IMR-90 (cell line): ENCODE results near the gene DSCAML1. TPM values are rescaled to one million over a fixed set of nuclear protein-coding genes. Genes with fewer than 3 reads are reported as not detected.

Experiments used
- ATAC-seq: fragments of 200-7000 bp; cut with Tn5 transposase; 2 replicates; pipeline ENCODE4 v1.9.1; 2020; ENCODE audit warnings: low read depth, mild to moderate bottlenecking, moderate library complexity
- BruUV-seq: library from RNA; stranded (reverse); fragments of 400-500 nt; replicated peaks from 2 replicates; lab custom pipeline; 2021; lab: Mats Ljungman, UMichigan
- CTCF ChIA-PET: fragments of 300-600 bp; formaldehyde crosslinking; extraction: SDS; loops from one replicate; lab custom pipeline; 2021; ENCODE audit warnings: antibody characterized with exemption; lab: Yijun Ruan, JAX
- POLR2A ChIA-PET: fragments of 300-600 bp; sonication (Branson Sonifier 250); formaldehyde crosslinking; loops from one replicate; lab custom pipeline; 2022; ENCODE audit warnings: antibody characterized with exemption; ENCODE audit not compliant: unreplicated experiment; lab: Charles Lee
- DNase-seq: peaks from one replicate; pipeline ENCODE4 v3.0.0; 2013
- H2AFZ ChIP-seq: replicated peaks from 2 replicates; pipeline ENCODE3; 2013; ENCODE audit warnings: low read length, mild to moderate bottlenecking; ENCODE audit not compliant: poor library complexity
- H2AK5ac ChIP-seq: 2 replicates; pipeline ENCODE4 v1.6.1; 2013; ENCODE audit warnings: low read depth, low read length, inconsistent platforms
- H2AK9ac ChIP-seq: replicated peaks from 2 replicates; pipeline ENCODE3; 2013; ENCODE audit warnings: mild to moderate bottlenecking, low read depth, low read length, moderate library complexity; ENCODE audit not compliant: poor library complexity
- H2BK120ac ChIP-seq: 2 replicates; pipeline ENCODE4 v1.6.1; 2013; ENCODE audit warnings: low read depth, low read length, inconsistent platforms
- H2BK15ac ChIP-seq: 3 replicates; pipeline ENCODE4 v1.6.1; 2013; ENCODE audit warnings: low read depth, low read length, inconsistent platforms
- H2BK20ac ChIP-seq: 2 replicates; pipeline ENCODE4 v1.6.1; 2013; ENCODE audit warnings: low read depth, mild to moderate bottlenecking, inconsistent platforms, low read length, moderate library complexity
- H2BK5ac ChIP-seq: 2 replicates; pipeline ENCODE4 v1.6.1; 2013; ENCODE audit warnings: mild to moderate bottlenecking, low read depth, low read length, inconsistent platforms; ENCODE audit not compliant: poor library complexity, severe bottlenecking
- H3K14ac ChIP-seq: replicated peaks from 2 replicates; pipeline ENCODE4 v1.6.1; 2013; ENCODE audit warnings: low read depth, low read length, inconsistent platforms
- H3K18ac ChIP-seq: 2 replicates; pipeline ENCODE4 v1.6.1; 2013; ENCODE audit warnings: low read depth, low read length, control low read depth
- H3K23ac ChIP-seq: 2 replicates; pipeline ENCODE4 v1.6.1; 2013; ENCODE audit warnings: low read depth, low read length, inconsistent platforms
- H3K27ac ChIP-seq: 2 replicates; pipeline ENCODE4 v1.5.1; 2013; ENCODE audit warnings: mild to moderate bottlenecking, control low read depth, low read length; ENCODE audit not compliant: insufficient read depth
- H3K27me3 ChIP-seq: 2 replicates; pipeline ENCODE4 v1.6.1; 2013; ENCODE audit warnings: low read length; ENCODE audit not compliant: control insufficient read depth, insufficient read depth
- H3K36me3 ChIP-seq: 2 replicates; pipeline ENCODE4 v1.6.1; 2013; ENCODE audit warnings: low read length, mixed read lengths; ENCODE audit not compliant: control insufficient read depth, insufficient read depth
- H3K4ac ChIP-seq: 2 replicates; pipeline ENCODE4 v1.6.1; 2013; ENCODE audit warnings: low read depth, low read length, inconsistent platforms
- H3K4me1 ChIP-seq: 2 replicates; pipeline ENCODE4 v1.6.1; 2013; ENCODE audit warnings: low read length, mixed read lengths; ENCODE audit not compliant: control insufficient read depth, insufficient read depth
- H3K4me2 ChIP-seq: 2 replicates; pipeline ENCODE4 v1.6.1; 2013; ENCODE audit warnings: low read depth, mild to moderate bottlenecking, control low read depth, low read length, moderate library complexity
- H3K4me3 ChIP-seq: 2 replicates; pipeline ENCODE4 v1.5.1; 2013; ENCODE audit warnings: low read depth, mild to moderate bottlenecking, control low read depth, low read length, moderate library complexity; ENCODE audit not compliant: insufficient read depth
- H3K56ac ChIP-seq: 2 replicates; pipeline ENCODE4 v1.6.1; 2013; ENCODE audit warnings: low read length, inconsistent platforms; ENCODE audit not compliant: insufficient read depth; ENCODE audit errors: extremely low read depth
- H3K79me1 ChIP-seq, 2 experiments: 2 replicates each; pipeline ENCODE4 v1.6.1; 2013; ENCODE audit warnings: low read length in 2 of 2, inconsistent platforms in 1 of 2, low read depth in 1 of 2
- H3K9ac ChIP-seq: 2 replicates; pipeline ENCODE4 v1.6.1; 2013; ENCODE audit warnings: low read depth, low read length, control low read depth
- H3K9me1 ChIP-seq: 2 replicates; pipeline ENCODE4 v1.6.1; 2013; ENCODE audit warnings: low read length, inconsistent platforms; ENCODE audit not compliant: insufficient read depth
- H3K9me3 ChIP-seq: 2 replicates; pipeline ENCODE4 v1.6.1; 2013; ENCODE audit warnings: low read length; ENCODE audit not compliant: control insufficient read depth, insufficient read depth
- H4K20me1 ChIP-seq: 2 replicates; pipeline ENCODE4 v1.6.1; 2013; ENCODE audit warnings: low read length, inconsistent platforms; ENCODE audit not compliant: insufficient read depth
- H4K5ac ChIP-seq: 2 replicates; pipeline ENCODE4 v1.6.1; 2013; ENCODE audit warnings: mild to moderate bottlenecking, low read depth, low read length, control low read depth
- H4K8ac ChIP-seq, 2 experiments: 2 replicates each; pipeline ENCODE4 v1.6.1; 2013; ENCODE audit warnings: low read depth in 2 of 2, low read length in 2 of 2, control low read depth in 1 of 2, inconsistent platforms in 1 of 2
- H4K91ac ChIP-seq: 2 replicates; pipeline ENCODE4 v1.6.1; 2013; ENCODE audit warnings: low read depth, low read length, inconsistent platforms; ENCODE audit not compliant: insufficient read depth
- BHLHE40 ChIP-seq: fragments of 150-350 bp; IDR thresholded peaks from 2 replicates; pipeline ENCODE4 v1.6.1; 2016; ENCODE audit warnings: mild to moderate bottlenecking, low read depth, low read length
- CEBPB ChIP-seq: IDR thresholded peaks from 2 replicates; pipeline ENCODE4 v1.6.1; 2012; ENCODE audit warnings: low read depth, low read length, improper control_type of control experiment
- CHD1 ChIP-seq: IDR thresholded peaks from 2 replicates; pipeline ENCODE4 v1.6.1; 2012; ENCODE audit warnings: low read depth, low read length, improper control_type of control experiment
- FOS ChIP-seq: fragments of 150-350 bp; IDR thresholded peaks from 2 replicates; pipeline ENCODE4 v1.6.1; 2016; ENCODE audit warnings: low read depth, low read length
- MAFK ChIP-seq: IDR thresholded peaks from 2 replicates; pipeline ENCODE4 v1.6.1; 2012; ENCODE audit warnings: low read depth, low read length, improper control_type of control experiment
- MAZ ChIP-seq: IDR thresholded peaks from 2 replicates; pipeline ENCODE4 v1.6.1; 2012; ENCODE audit warnings: low read depth, mild to moderate bottlenecking, low read length, improper control_type of control experiment, moderate library complexity, borderline replicate concordance
- MXI1 ChIP-seq: IDR thresholded peaks from 2 replicates; pipeline ENCODE4 v1.6.1; 2012; ENCODE audit warnings: low read depth, mild to moderate bottlenecking, low read length, moderate library complexity, borderline replicate concordance
- NFE2L2 ChIP-seq: fragments of 150-350 bp; IDR thresholded peaks from 2 replicates; pipeline ENCODE4 v1.6.1; 2016; ENCODE audit warnings: low read depth, mild to moderate bottlenecking, low read length
- POLR2A ChIP-seq: IDR thresholded peaks from 2 replicates; pipeline ENCODE4 v1.6.1; 2012; ENCODE audit warnings: mild to moderate bottlenecking, low read depth, low read length
- RAD21 ChIP-seq: IDR thresholded peaks from 2 replicates; pipeline ENCODE4 v1.6.1; 2012; ENCODE audit warnings: low read length, improper control_type of control experiment
- RCOR1 ChIP-seq: IDR thresholded peaks from 2 replicates; pipeline ENCODE4 v1.6.1; 2012; ENCODE audit warnings: mild to moderate bottlenecking, low read length, improper control_type of control experiment; ENCODE audit not compliant: insufficient replicate concordance
- RFX5 ChIP-seq: IDR thresholded peaks from 2 replicates; pipeline ENCODE4 v1.8.0; 2012; ENCODE audit warnings: low read depth, mild to moderate bottlenecking, low read length, moderate library complexity
- SMC3 ChIP-seq: fragments of 150-350 bp; IDR thresholded peaks from 2 replicates; pipeline ENCODE4 v1.6.1; 2016; ENCODE audit warnings: low read depth, mild to moderate bottlenecking, antibody characterized with exemption, low read length, moderate library complexity
- USF2 ChIP-seq: fragments of 150-350 bp; IDR thresholded peaks from 2 replicates; pipeline ENCODE4 v1.6.1; 2017; ENCODE audit warnings: mild to moderate bottlenecking, antibody characterized with exemption, low read length, low read depth
- WGBS, 2 experiments: methylation state at CpG; one replicate each; pipeline versions ENCODE4 v1.1.5 to v1.1.7; 2013; ENCODE audit warnings: missing lambda C conversion rate in 2 of 2; ENCODE audit not compliant: insufficient read length in 1 of 2; ENCODE audit errors: extremely low coverage in 2 of 2; 5-methylcytosine and 5-hydroxymethylcytosine counted together
- dilution Hi-C: fragments of 300-500 bp; cut with HindIII; formaldehyde crosslinking; loops from one replicate; pipeline ENCODE4 v1.14.3; 2018; ENCODE audit warnings: low sequenced_read_pairs; ENCODE audit not compliant: unreplicated experiment
- in situ Hi-C: fragments of 300-500 bp; cut with MboI; formaldehyde crosslinking; loops from 3 replicates; pipeline ENCODE4 v1.14.3; 2019; ENCODE audit warnings: low sequenced_read_pairs, inconsistent platforms, mixed read lengths
- intact Hi-C: fragments of 100-400 bp; cut with micrococcal nuclease; formaldehyde crosslinking; loops from 2 replicates; pipeline ENCODE4 v1.10.0; 2022
- polyA plus RNA-seq, 3 experiments: library from polyadenylated mRNA; depleted of rRNA; stranded (reverse); fragments of >200 nt; gene quantifications; 2 replicates each; pipeline ENCODE4 v1.2.3, GENCODE V29; 2012; ENCODE audit warnings: low replicate concordance in 1 of 3
- total RNA-seq: library from RNA; depleted of rRNA; stranded (reverse); fragments of >200 nt; gene quantifications from 2 replicates; pipeline ENCODE4 v1.2.3, GENCODE V29; 2012
- TF ChIP-seq, protein P1 (sequence below): fragments of 150-350 bp; IDR thresholded peaks from 2 replicates; pipeline ENCODE4 v1.6.1; 2016; ENCODE audit warnings: low read depth, mild to moderate bottlenecking, low read length, moderate library complexity, borderline replicate concordance
- TF ChIP-seq, protein P2 (sequence below): conservative IDR thresholded peaks from 2 replicates; pipeline ENCODE4 v1.5.1; 2012; ENCODE audit warnings: mild to moderate bottlenecking, low read depth, low read length, improper control_type of control experiment

The DSCAML1 gene
- total and polyA plus RNA-seq, 2 of the 4 experiments (the other 2 are of a cell fraction): not detected

DNA sequence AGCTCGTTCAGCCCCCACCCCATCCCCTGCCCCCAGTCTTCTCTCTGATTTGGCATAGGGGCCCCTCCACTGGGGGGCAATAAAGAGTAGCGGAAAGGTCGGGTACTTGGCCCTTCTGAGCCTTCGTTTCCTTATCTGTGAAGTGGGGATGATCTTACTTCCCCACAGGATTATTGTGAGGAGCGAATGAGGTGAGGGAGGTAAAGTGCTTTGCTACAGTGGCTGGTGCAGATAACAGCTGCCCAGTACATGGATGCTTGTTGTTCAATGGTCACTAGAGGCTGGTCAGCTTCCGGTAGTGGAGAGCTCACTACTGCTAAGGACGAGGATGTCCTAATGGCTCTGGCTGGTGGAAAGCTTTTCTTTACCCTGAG is 368.2 kb downstream of the DSCAML1 start:
- H4K20me1 ChIP-seq: no peaks in the 10 kb centered on the region
- in situ Hi-C loops (no loop called here), dilution Hi-C loops (no loop called here), intact Hi-C loops (no loop called here)
- no peak overlapping the region for H2AFZ ChIP-seq
- no peak overlapping the region for H2AK5ac ChIP-seq
- no peaks in the 10 kb centered on the region for H3K79me1 ChIP-seq
- POLR2A ChIA-PET: no interaction called here
- no peak overlapping the region for H3K9ac ChIP-seq
- no peak overlapping the region for H3K4ac ChIP-seq
- no peaks in the 10 kb centered on the region for H3K9me1 ChIP-seq
- H2BK15ac ChIP-seq: no peak overlapping the region
- TF ChIP-seq RCOR1 (no peak), MAFK (no peak), USF2 (no peak), NFE2L2 (no peak), SMC3 (no peak), RAD21 (no peak), MXI1 (no peak), BHLHE40 (no peak), CHD1 (no peak), FOS (no peak), CEBPB (no peak), MAZ (no peak), RFX5 (no peak), POLR2A (no peak)
- TF ChIP-seq, protein P1, sequence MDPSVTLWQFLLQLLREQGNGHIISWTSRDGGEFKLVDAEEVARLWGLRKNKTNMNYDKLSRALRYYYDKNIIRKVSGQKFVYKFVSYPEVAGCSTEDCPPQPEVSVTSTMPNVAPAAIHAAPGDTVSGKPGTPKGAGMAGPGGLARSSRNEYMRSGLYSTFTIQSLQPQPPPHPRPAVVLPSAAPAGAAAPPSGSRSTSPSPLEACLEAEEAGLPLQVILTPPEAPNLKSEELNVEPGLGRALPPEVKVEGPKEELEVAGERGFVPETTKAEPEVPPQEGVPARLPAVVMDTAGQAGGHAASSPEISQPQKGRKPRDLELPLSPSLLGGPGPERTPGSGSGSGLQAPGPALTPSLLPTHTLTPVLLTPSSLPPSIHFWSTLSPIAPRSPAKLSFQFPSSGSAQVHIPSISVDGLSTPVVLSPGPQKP: no peak
- TF ChIP-seq, protein P2, sequence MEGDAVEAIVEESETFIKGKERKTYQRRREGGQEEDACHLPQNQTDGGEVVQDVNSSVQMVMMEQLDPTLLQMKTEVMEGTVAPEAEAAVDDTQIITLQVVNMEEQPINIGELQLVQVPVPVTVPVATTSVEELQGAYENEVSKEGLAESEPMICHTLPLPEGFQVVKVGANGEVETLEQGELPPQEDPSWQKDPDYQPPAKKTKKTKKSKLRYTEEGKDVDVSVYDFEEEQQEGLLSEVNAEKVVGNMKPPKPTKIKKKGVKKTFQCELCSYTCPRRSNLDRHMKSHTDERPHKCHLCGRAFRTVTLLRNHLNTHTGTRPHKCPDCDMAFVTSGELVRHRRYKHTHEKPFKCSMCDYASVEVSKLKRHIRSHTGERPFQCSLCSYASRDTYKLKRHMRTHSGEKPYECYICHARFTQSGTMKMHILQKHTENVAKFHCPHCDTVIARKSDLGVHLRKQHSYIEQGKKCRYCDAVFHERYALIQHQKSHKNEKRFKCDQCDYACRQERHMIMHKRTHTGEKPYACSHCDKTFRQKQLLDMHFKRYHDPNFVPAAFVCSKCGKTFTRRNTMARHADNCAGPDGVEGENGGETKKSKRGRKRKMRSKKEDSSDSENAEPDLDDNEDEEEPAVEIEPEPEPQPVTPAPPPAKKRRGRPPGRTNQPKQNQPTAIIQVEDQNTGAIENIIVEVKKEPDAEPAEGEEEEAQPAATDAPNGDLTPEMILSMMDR: no peak
- H3K27me3 ChIP-seq: peaks cover 18% of the 10 kb centered on the region
- H3K4me3 ChIP-seq: no peak overlapping the region
- no peak overlapping the region for H3K4me2 ChIP-seq
- no CpG with 5 or more reads among the region's 7 CpGs for WGBS, 2 experiments
- no peak overlapping the region for H2BK5ac ChIP-seq
- no peak overlapping the region for H3K14ac ChIP-seq
- no peak overlapping the region for H2BK120ac ChIP-seq
- H4K8ac ChIP-seq: no peak overlapping the region
- no peaks in the 10 kb centered on the region for H3K9me3 ChIP-seq
- no peak overlapping the region for H2BK20ac ChIP-seq
- H3K56ac ChIP-seq: no peak overlapping the region
- no peak overlapping the region for H4K5ac ChIP-seq
- no peak overlapping the region for H3K23ac ChIP-seq
- no peaks in the 10 kb centered on the region for H3K4me1 ChIP-seq
- H3K36me3 ChIP-seq: no peaks in the 10 kb centered on the region
- no TSS peak for BruUV-seq
- H3K18ac ChIP-seq: no peak overlapping the region
- ATAC-seq (no peak), DNase-seq (no peak)
- CTCF ChIA-PET: interaction anchor here (1.0 kb wide), 1 partner anchor 518 kb away, joined by 3 read pairs; no protein-coding TSS in a partner anchor
- no peak overlapping the region for H3K27ac ChIP-seq
- no peak overlapping the region for H2AK9ac ChIP-seq
- H4K91ac ChIP-seq: no peak overlapping the region
